ENCODE measurements around the gene CTCF. TPM values are rescaled to one million over a fixed set of nuclear protein-coding genes. Genes with fewer than 3 reads are reported as not detected.

Gene CTCF
- total RNA-seq, 2 donors from 2014 or later: 37.0 to 47.3 TPM

DNA sequence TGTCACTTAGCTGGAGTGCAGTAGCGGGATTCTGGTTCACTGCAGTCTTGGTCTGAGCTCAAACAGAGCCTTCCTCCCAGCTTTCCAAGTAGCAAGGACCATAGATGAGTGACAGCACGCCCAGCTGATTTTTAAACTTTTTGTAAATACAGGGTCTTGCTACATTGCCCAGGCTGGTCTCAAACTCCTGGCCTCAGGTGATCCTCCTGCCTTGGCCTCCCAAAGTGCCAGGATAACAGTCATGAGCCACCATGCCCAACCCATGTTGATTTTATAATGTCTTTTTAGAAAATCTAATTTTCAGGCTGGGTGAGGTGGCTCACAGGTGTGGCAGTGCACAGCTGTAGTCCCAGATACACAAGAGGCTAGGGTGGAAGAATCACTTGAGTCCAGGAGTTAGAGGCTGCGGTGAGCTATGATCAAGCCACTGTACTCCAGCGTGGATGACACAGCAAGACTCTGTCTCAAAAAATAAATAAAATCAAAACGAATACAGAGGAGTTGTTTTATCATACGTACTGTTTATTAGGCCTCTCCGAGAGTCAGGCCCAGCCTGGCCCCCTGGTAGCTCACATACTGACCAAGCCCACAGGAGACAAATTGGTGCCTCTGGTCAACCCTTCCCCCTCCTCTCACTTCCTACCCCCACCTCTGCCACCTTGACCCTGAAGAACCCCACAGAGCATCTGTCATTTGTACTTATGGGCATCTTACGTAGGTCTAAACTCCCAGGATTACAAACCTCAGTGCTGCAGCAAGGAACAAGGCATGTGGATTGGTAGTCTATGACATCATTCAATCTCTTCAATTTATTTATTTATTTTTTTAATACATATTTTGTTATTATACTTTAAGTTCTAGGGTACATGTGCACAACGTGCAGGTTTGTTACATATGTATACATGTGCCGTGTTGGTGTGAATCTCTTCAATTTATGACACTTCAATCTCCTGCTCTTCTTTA, 117.9 kb downstream of the CTCF start:
- H3K9me3 ChIP-seq: no peaks in the 10 kb centered on the region
- no peaks in the 10 kb centered on the region for H3K36me3 ChIP-seq
- intact Hi-C loops (cut with DNase I): loop anchor here (5.0 to 10.0 kb wide), 3 partner anchors 37 to 375 kb away; partner anchors contain the start of gene GFOD2
- H3K4me1 ChIP-seq: no peaks in the 10 kb centered on the region
- H3K9ac ChIP-seq (ENCODE audit: low read depth in 2 of 2, low read length in 2 of 2): no peak overlapping the region
- TF ChIP-seq, protein P1, sequence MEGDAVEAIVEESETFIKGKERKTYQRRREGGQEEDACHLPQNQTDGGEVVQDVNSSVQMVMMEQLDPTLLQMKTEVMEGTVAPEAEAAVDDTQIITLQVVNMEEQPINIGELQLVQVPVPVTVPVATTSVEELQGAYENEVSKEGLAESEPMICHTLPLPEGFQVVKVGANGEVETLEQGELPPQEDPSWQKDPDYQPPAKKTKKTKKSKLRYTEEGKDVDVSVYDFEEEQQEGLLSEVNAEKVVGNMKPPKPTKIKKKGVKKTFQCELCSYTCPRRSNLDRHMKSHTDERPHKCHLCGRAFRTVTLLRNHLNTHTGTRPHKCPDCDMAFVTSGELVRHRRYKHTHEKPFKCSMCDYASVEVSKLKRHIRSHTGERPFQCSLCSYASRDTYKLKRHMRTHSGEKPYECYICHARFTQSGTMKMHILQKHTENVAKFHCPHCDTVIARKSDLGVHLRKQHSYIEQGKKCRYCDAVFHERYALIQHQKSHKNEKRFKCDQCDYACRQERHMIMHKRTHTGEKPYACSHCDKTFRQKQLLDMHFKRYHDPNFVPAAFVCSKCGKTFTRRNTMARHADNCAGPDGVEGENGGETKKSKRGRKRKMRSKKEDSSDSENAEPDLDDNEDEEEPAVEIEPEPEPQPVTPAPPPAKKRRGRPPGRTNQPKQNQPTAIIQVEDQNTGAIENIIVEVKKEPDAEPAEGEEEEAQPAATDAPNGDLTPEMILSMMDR (IDR thresholded peaks at IDR 0.05): no peak
- no peak overlapping the region for H3K4me3 ChIP-seq
- H3K27ac ChIP-seq: no peak overlapping the region
- no peak for DNase-seq
- H3K27me3 ChIP-seq: no peaks in the 10 kb centered on the region

DNA sequence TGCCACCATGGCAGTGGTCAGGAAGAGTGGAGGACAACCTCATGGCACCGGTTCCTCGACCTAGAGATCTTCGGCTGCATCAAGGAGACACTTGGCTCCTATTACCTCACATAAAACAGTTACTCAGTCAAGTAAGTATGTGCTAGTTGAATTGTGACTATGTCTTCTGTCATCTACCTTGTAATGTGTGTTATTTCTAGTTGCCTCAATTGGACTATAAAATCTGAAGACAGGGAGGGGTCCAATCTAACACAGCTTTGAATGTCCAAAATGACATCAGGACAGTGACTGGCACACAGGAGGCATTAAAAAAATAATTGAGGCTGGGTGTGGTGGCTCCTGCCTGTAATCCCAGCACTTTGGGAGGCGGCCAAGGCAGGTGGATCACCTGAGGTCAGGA, 121.4 kb downstream of the CTCF start:
- Histone ChIP-seq H3K9me3 (no peaks in the 10 kb centered on the region), H3K27ac (no peak overlapping the region), H3K36me3 (no peaks in the 10 kb centered on the region), H3K27me3 (no peaks in the 10 kb centered on the region), H3K4me3 (no peak overlapping the region), H3K9ac (ENCODE audit: low read depth in 2 of 2, low read length in 2 of 2) (no peak overlapping the region), H3K4me1 (no peaks in the 10 kb centered on the region)
- TF ChIP-seq, protein P1 (IDR thresholded peaks at IDR 0.05): no peak
- no peak for DNase-seq
- intact Hi-C loops (cut with DNase I): loop anchor here (10.0 kb wide), 1 partner anchor 371 kb away; no protein-coding TSS in a partner anchor

DNA sequence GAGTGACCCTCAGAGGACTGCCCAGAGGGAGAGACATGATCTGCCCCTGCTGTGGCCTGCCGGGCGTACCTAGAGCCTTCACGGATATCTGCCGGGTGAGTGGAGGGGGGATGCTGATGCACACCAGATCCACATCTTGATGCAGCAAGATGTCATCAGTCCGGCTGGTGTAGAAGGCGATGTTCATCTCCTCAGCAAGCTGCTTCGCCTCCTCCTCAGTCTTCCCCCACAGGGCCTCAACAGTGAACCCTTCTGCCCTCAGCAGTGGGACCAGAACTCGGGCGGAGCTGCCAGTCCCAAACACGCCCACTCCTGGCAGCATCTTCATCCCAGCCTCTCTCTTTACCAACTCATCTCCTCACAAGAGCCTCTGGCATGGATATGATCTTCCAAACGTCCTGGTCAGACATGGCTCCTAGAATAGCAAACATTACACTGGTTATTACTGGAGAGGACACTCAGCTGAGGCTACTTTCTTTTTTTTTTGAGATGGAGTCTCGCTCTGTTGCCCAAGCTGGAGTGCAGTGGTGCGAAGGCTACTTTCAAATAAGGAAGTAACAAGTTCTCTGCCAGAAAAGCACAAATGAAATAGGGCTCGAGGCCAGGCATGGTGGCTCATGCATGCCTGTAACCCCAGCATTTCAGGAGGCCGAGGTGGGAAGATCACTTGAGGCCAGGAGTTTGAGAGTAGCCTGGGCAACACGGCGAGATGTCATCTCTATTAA, 123.2 kb downstream of the CTCF start:
- no peak overlapping the region for H3K4me3 ChIP-seq
- no peaks in the 10 kb centered on the region for H3K36me3 ChIP-seq
- DNase-seq: no peak
- no peaks in the 10 kb centered on the region for H3K9me3 ChIP-seq
- intact Hi-C loops (cut with DNase I): loop anchor here (10.0 kb wide), 1 partner anchor 369 kb away; no protein-coding TSS in a partner anchor
- TF ChIP-seq, protein P1 (IDR thresholded peaks at IDR 0.05): no peak
- no peaks in the 10 kb centered on the region for H3K27me3 ChIP-seq
- H3K27ac ChIP-seq: no peak overlapping the region
- no peaks in the 10 kb centered on the region for H3K4me1 ChIP-seq
- H3K9ac ChIP-seq (ENCODE audit: low read depth in 2 of 2, low read length in 2 of 2): no peak overlapping the region

Other genes with a start within 250 kb of the CTCF start
- under 1 TPM in 1 of 2 donors, not detected in 1; 0.24 TPM for gene KCTD19, start 235.8 kb upstream of the CTCF start, total RNA-seq
- gene LRRC36, start 235.7 kb upstream of the CTCF start, total RNA-seq: 1 to 10 TPM in 1 of 2 donors, not detected in 1; 1.1 TPM
- 10 to 100 TPM in 1 of 2 donors, 1 to 10 TPM in 1; 3.7 to 12.3 TPM for gene TPPP3, start 169.0 kb upstream of the CTCF start, total RNA-seq
- 1 to 10 TPM; 7.9 to 8.7 TPM for gene ZDHHC1, start 146.0 kb upstream of the CTCF start, total RNA-seq
- gene HSD11B2, start 131.4 kb upstream of the CTCF start, total RNA-seq: 100 to 1,000 TPM; 348 to 378 TPM
- gene ATP6V0D1, start 81.4 kb upstream of the CTCF start, total RNA-seq: 100 to 1,000 TPM; 194 to 195 TPM
- gene AGRP, start 79.0 kb upstream of the CTCF start, total RNA-seq: not detected
- gene RIPOR1, start 33.7 kb upstream of the CTCF start, total RNA-seq: 10 to 100 TPM; 14.4 to 19.0 TPM
- gene CARMIL2, start 82.6 kb downstream of the CTCF start, total RNA-seq: 1 to 10 TPM; 1.9 to 2.5 TPM
- 10 to 100 TPM; 11.8 to 27.5 TPM for gene ACD, start 97.7 kb downstream of the CTCF start, total RNA-seq
- 10 to 100 TPM in 1 of 2 donors, 1 to 10 TPM in 1; 4.6 to 10.3 TPM for gene PARD6A, start 98.4 kb downstream of the CTCF start, total RNA-seq
- gene ENKD1, start 104.2 kb downstream of the CTCF start, total RNA-seq: 10 to 100 TPM in 1 of 2 donors, 1 to 10 TPM in 1; 9.1 to 13.0 TPM
- gene C16orf86, start 104.3 kb downstream of the CTCF start, total RNA-seq: 1 to 10 TPM; 1.1 to 1.4 TPM
- gene GFOD2, start 156.8 kb downstream of the CTCF start, total RNA-seq: 10 to 100 TPM; 22.1 to 33.8 TPM
- gene RANBP10, start 244.0 kb downstream of the CTCF start, total RNA-seq: 10 to 100 TPM; 14.7 to 22.5 TPM
- gene TSNAXIP1, start 244.4 kb downstream of the CTCF start, total RNA-seq: under 1 TPM; 0.13 to 0.30 TPM